Nephron (organoid): ENCODE results near the gene TRPT1.
"Not testable (repeated sequence)": the region's sequence is repeated elsewhere in the genome, so short reads cannot be mapped to it uniquely, and the experiment has no call there.

ENCODE experiments used
- H3K27ac Mint-ChIP-seq, 3 experiments: 2 replicates each; pipeline ENCODE4 v1.8.0; 2020; ENCODE audit warnings: mixed read lengths in 3 of 3, mild to moderate bottlenecking in 2 of 3, moderate library complexity in 1 of 3
- H3K27me3 Mint-ChIP-seq: 2 replicates; pipeline ENCODE4 v1.8.0; 2021; ENCODE audit warnings: low read depth, mild to moderate bottlenecking, moderate library complexity, mixed read lengths
- H3K36me3 Mint-ChIP-seq: 2 replicates; pipeline ENCODE4 v1.8.0; 2020; ENCODE audit warnings: low read depth, mixed read lengths
- H3K4me1 Mint-ChIP-seq: 2 replicates; pipeline ENCODE4 v1.8.0; 2020; ENCODE audit warnings: mixed read lengths
- H3K4me3 Mint-ChIP-seq, 3 experiments: 2 replicates each; pipeline ENCODE4 v1.8.0; 2020; ENCODE audit warnings: mild to moderate bottlenecking in 3 of 3, mixed read lengths in 3 of 3, moderate library complexity in 2 of 3
- H3K9me3 Mint-ChIP-seq: 2 replicates; pipeline ENCODE4 v1.8.0; 2020; ENCODE audit warnings: mixed read lengths
- CTCF ChIP-seq, 3 experiments: fragments of 200-600 bp; sonication (generic); IDR thresholded peaks; one replicate each; pipeline ENCODE4 v1.5.0; 2021; ENCODE audit warnings: antibody characterized with exemption in 3 of 3; ENCODE audit not compliant: unreplicated experiment in 3 of 3

The TRPT1 gene

GRCh38 chr11:64247729-64248531 is 21.9 kb upstream of the TRPT1 start:
- TF ChIP-seq CTCF (IDR thresholded peaks at IDR 0.05; ENCODE audit: unreplicated experiment in 3 of 3), result no peak
- Mint-ChIP-seq H3K9me3 (no peaks in the 10 kb centered on the region), H3K4me1 (peaks cover 27% of the 10 kb centered on the region), H3K27ac (peak overlapping the region; percentile 88 to 94 (median 92)), H3K36me3 (peaks cover 6% of the 10 kb centered on the region), H3K27me3 (no peaks in the 10 kb centered on the region), H3K4me3 (peak overlapping the region; percentile 88 to 93 (median 89))

GRCh38 chr11:64246871-64247728 is 21.1 kb upstream of the TRPT1 start, which contains the start of gene PPP1R14B:
Gene PPP1R14B (minus strand): TSS chr11:64246943. CDS start chr11:64246673, 270 bp downstream.
- Mint-ChIP-seq H3K4me3 (peak within 1 kb of the TSS; percentile 91 to 96 (median 93)), H3K27me3 (no peaks in the 10 kb centered on the region), H3K9me3 (no peaks in the 10 kb centered on the region), H3K4me1 (peaks cover 27% of the 10 kb centered on the region), H3K36me3 (peaks cover 6% of the 10 kb centered on the region), H3K27ac (peak within 1 kb of the TSS; percentile 94 to 95 (median 94))
- peak in 1 of 3 experiments; percentile 9 for TF ChIP-seq CTCF (IDR thresholded peaks at IDR 0.05; ENCODE audit: unreplicated experiment in 3 of 3)

- not testable (repeated sequence) for H3K9me3 Mint-ChIP-seq, H3K27me3 Mint-ChIP-seq, H3K36me3 Mint-ChIP-seq
- Mint-ChIP-seq H3K27ac (peak overlapping the region in 2 of 3 experiments; percentile 90 to 94), H3K4me3 (peak overlapping the region; percentile 88 to 93 (median 90)), H3K4me1 (peaks cover 27% of the 10 kb centered on the region)
Observed at GRCh38 chr11:64246621-64246870, 20.6 kb upstream of the TRPT1 start.

- Mint-ChIP-seq H3K4me1 (peaks cover 27% of the 10 kb centered on the region), H3K36me3 (peaks cover 6% of the 10 kb centered on the region), H3K27ac (peak overlapping the region; percentile 76 to 88 (median 86)), H3K9me3 (no peaks in the 10 kb centered on the region), H3K27me3 (no peaks in the 10 kb centered on the region), H3K4me3 (peak overlapping the region; percentile 90 to 96 (median 91))
- TF ChIP-seq CTCF (IDR thresholded peaks at IDR 0.05; ENCODE audit: unreplicated experiment in 3 of 3), result no peak
Observed at GRCh38 chr11:64245797-64246620, 20.0 kb upstream of the TRPT1 start.

GRCh38 chr11:64245401-64245796 is 19.4 kb upstream of the TRPT1 start:
- peaks cover 32% of the 10 kb centered on the region for H3K4me1 Mint-ChIP-seq
- H3K4me3 Mint-ChIP-seq, result peak overlapping the region; percentile 90 to 96 (median 91)
- TF ChIP-seq CTCF (IDR thresholded peaks at IDR 0.05; ENCODE audit: unreplicated experiment in 3 of 3), result no peak
- H3K36me3 Mint-ChIP-seq, result peaks cover 6% of the 10 kb centered on the region
- no peaks in the 10 kb centered on the region for H3K9me3 Mint-ChIP-seq
- H3K27ac Mint-ChIP-seq, result peak overlapping the region; percentile 76 to 88 (median 86)
- no peaks in the 10 kb centered on the region for H3K27me3 Mint-ChIP-seq

- peaks cover 6% of the 10 kb centered on the region for H3K36me3 Mint-ChIP-seq
- H3K9me3 Mint-ChIP-seq, result no peaks in the 10 kb centered on the region
- H3K27me3 Mint-ChIP-seq, result no peaks in the 10 kb centered on the region
- peak overlapping the region; percentile 90 to 96 (median 91) for H3K4me3 Mint-ChIP-seq
- H3K27ac Mint-ChIP-seq, result peak overlapping the region in 1 of 3 experiments; percentile 88
- no peak for TF ChIP-seq CTCF (IDR thresholded peaks at IDR 0.05; ENCODE audit: unreplicated experiment in 3 of 3)
- peaks cover 34% of the 10 kb centered on the region for H3K4me1 Mint-ChIP-seq
Observed at GRCh38 chr11:64244966-64245365, 19.0 kb upstream of the TRPT1 start.
